ENCODE data around the gene DOP1B. TPM values are rescaled to one million over a fixed set of nuclear protein-coding genes. Genes with fewer than 3 reads are reported as not detected.
"Not testable (repeated sequence)": the region's sequence is repeated elsewhere in the genome, so short reads cannot be mapped to it uniquely, and the experiment has no call there.

Gene DOP1B
- total RNA-seq, 1 donor from 2014 or later: 3.1 TPM

GRCh38 chr21:36134803-36135390, 21.7 kb upstream of the DOP1B start, which contains the start of gene CBR3:
CBR3 (plus strand) TSS chr21:36135079; CDS start chr21:36135193, 114 bp downstream.
- peak in 1 of 2 donors; percentile 50 for DNase-seq (ENCODE audit: low read depth in 2 of 2)

GRCh38 chr21:36135391-36136102, 21.1 kb upstream of the DOP1B start:
- DNase-seq (ENCODE audit: low read depth in 2 of 2): peak in 1 of 2 donors; percentile 73

GRCh38 chr21:36139791-36140190, 16.8 kb upstream of the DOP1B start:
- DNase-seq (ENCODE audit: low read depth in 2 of 2): not testable (repeated sequence)

GRCh38 chr21:36141513-36141925, 15.1 kb upstream of the DOP1B start:
- DNase-seq (ENCODE audit: low read depth in 2 of 2): peak; percentile 79 to 87

GRCh38 chr21:36144233-36144632, 12.4 kb upstream of the DOP1B start:
- DNase-seq (ENCODE audit: low read depth in 2 of 2): not testable (repeated sequence)

GRCh38 chr21:36145259-36145658, 11.4 kb upstream of the DOP1B start:
- no peak for DNase-seq (ENCODE audit: low read depth in 2 of 2)

- DNase-seq (ENCODE audit: low read depth in 2 of 2): no peak
Measured at GRCh38 chr21:36147911-36148310, 8.7 kb upstream of the DOP1B start.

GRCh38 chr21:36148886-36149285, 7.7 kb upstream of the DOP1B start:
- DNase-seq (ENCODE audit: low read depth in 2 of 2): no peak

- DNase-seq (ENCODE audit: low read depth in 2 of 2): peak in 1 of 2 donors; percentile 25
Measured at GRCh38 chr21:36149788-36150711, 6.6 kb upstream of the DOP1B start.

GRCh38 chr21:36155603-36156338, 853 bp upstream of the DOP1B start:
- DNase-seq (ENCODE audit: low read depth in 2 of 2): no peak

- peak; percentile 94 to 99 for DNase-seq (ENCODE audit: low read depth in 2 of 2)
Measured at GRCh38 chr21:36156339-36156814, 247 bp upstream of the DOP1B start.

- DNase-seq (ENCODE audit: low read depth in 2 of 2): no peak
Measured at GRCh38 chr21:36159356-36159921, 2.8 kb downstream of the DOP1B start.

GRCh38 chr21:36160850-36161178, 4.2 kb downstream of the DOP1B start:
- no peak for DNase-seq (ENCODE audit: low read depth in 2 of 2)

GRCh38 chr21:36162631-36163030, 6.0 kb downstream of the DOP1B start:
- DNase-seq (ENCODE audit: low read depth in 2 of 2): no peak

- no peak for DNase-seq (ENCODE audit: low read depth in 2 of 2)
Measured at GRCh38 chr21:36163750-36164741, 7.4 kb downstream of the DOP1B start.

GRCh38 chr21:36165356-36165755, 8.7 kb downstream of the DOP1B start:
- no peak for DNase-seq (ENCODE audit: low read depth in 2 of 2)

GRCh38 chr21:36166705-36167104, 10.1 kb downstream of the DOP1B start:
- no peak for DNase-seq (ENCODE audit: low read depth in 2 of 2)

GRCh38 chr21:36167541-36167940, 10.9 kb downstream of the DOP1B start:
- DNase-seq (ENCODE audit: low read depth in 2 of 2): no peak

GRCh38 chr21:36169470-36170128, 13.0 kb downstream of the DOP1B start:
- DNase-seq (ENCODE audit: low read depth in 2 of 2): no peak
